ENCODE measurements around the gene MIEF2.

Gene MIEF2

GRCh38 chr17:18252160-18252559, 8.3 kb upstream of the MIEF2 start:
- TF ChIP-seq EZH2phosphoT487 (IDR thresholded peaks at IDR 0.05; ENCODE audit: borderline replicate concordance): no peak
- no peak for TF ChIP-seq CTCF (conservative IDR thresholded peaks at IDR 0.05; ENCODE audit: low read length)
- no peaks in the 10 kb centered on the region for H3K27me3 ChIP-seq (ENCODE audit: insufficient read depth, low read length, poor library complexity, severe bottlenecking)
- H3K79me2 ChIP-seq (ENCODE audit: insufficient read depth, low read length): peaks cover 16% of the 10 kb centered on the region
- H3K36me3 ChIP-seq (ENCODE audit: insufficient read depth, low read length): peaks cover 62% of the 10 kb centered on the region; the same call in 1 of the 2 replicates
- H3K9ac ChIP-seq (ENCODE audit: low read depth, low read length, poor library complexity, severe bottlenecking): no peak overlapping the region
- H3K4me2 ChIP-seq (ENCODE audit: low read depth, low read length, poor library complexity, severe bottlenecking): no peak overlapping the region
- H3K4me3 ChIP-seq (ENCODE audit: low read length, poor library complexity, severe bottlenecking): no peak overlapping the region
- no peaks in the 10 kb centered on the region for H3K9me3 ChIP-seq (ENCODE audit: insufficient read depth, low read depth, low read length)
- H3F3A ChIP-seq (ENCODE audit: low read depth): no peaks in the 10 kb centered on the region
- peaks cover 18% of the 10 kb centered on the region for H4K20me1 ChIP-seq (ENCODE audit: insufficient read depth, low read length, poor library complexity, severe bottlenecking)
- peaks cover 6% of the 10 kb centered on the region for H3K4me1 ChIP-seq (ENCODE audit: insufficient read depth, low read length, poor library complexity, severe bottlenecking)
- H2AFZ ChIP-seq (ENCODE audit: low read length): no peak overlapping the region
- no peaks in the 10 kb centered on the region for H3K9me2 ChIP-seq (replicated peaks; ENCODE audit: low read depth, low read length)

- Histone ChIP-seq H3K4me3 (ENCODE audit: low read length, poor library complexity, severe bottlenecking) (no peak overlapping the region), H2AFZ (ENCODE audit: low read length) (no peak overlapping the region), H3K36me3 (ENCODE audit: insufficient read depth, low read length) (peaks cover 55% of the 10 kb centered on the region; the same call in 1 of the 2 replicates), H3K4me1 (ENCODE audit: insufficient read depth, low read length, poor library complexity, severe bottlenecking) (peaks cover 10% of the 10 kb centered on the region), H3F3A (ENCODE audit: low read depth) (no peaks in the 10 kb centered on the region), H3K79me2 (ENCODE audit: insufficient read depth, low read length) (peaks cover 28% of the 10 kb centered on the region), H3K9me3 (ENCODE audit: insufficient read depth, low read depth, low read length) (no peaks in the 10 kb centered on the region), H3K9ac (ENCODE audit: low read depth, low read length, poor library complexity, severe bottlenecking) (no peak overlapping the region), H3K9me2 (replicated peaks; ENCODE audit: low read depth, low read length) (no peaks in the 10 kb centered on the region), H3K4me2 (ENCODE audit: low read depth, low read length, poor library complexity, severe bottlenecking) (no peak overlapping the region), H3K27me3 (ENCODE audit: insufficient read depth, low read length, poor library complexity, severe bottlenecking) (no peaks in the 10 kb centered on the region), H4K20me1 (ENCODE audit: insufficient read depth, low read length, poor library complexity, severe bottlenecking) (peaks cover 25% of the 10 kb centered on the region)
- TF ChIP-seq CTCF (conservative IDR thresholded peaks at IDR 0.05; ENCODE audit: low read length): no peak
- no peak for TF ChIP-seq EZH2phosphoT487 (IDR thresholded peaks at IDR 0.05; ENCODE audit: borderline replicate concordance)
Measured at GRCh38 chr17:18253187-18253884, 7.1 kb upstream of the MIEF2 start.

- H3K79me2 ChIP-seq (ENCODE audit: insufficient read depth, low read length): peaks cover 30% of the 10 kb centered on the region
- TF ChIP-seq EZH2phosphoT487 (IDR thresholded peaks at IDR 0.05; ENCODE audit: borderline replicate concordance): no peak
- no peak for TF ChIP-seq CTCF (conservative IDR thresholded peaks at IDR 0.05; ENCODE audit: low read length)
- no peak overlapping the region for H3K9ac ChIP-seq (ENCODE audit: low read depth, low read length, poor library complexity, severe bottlenecking)
- peaks cover 14% of the 10 kb centered on the region for H3K4me1 ChIP-seq (ENCODE audit: insufficient read depth, low read length, poor library complexity, severe bottlenecking)
- no peak overlapping the region for H3K4me2 ChIP-seq (ENCODE audit: low read depth, low read length, poor library complexity, severe bottlenecking)
- no peak overlapping the region for H3K4me3 ChIP-seq (ENCODE audit: low read length, poor library complexity, severe bottlenecking)
- no peaks in the 10 kb centered on the region for H3K9me2 ChIP-seq (replicated peaks; ENCODE audit: low read depth, low read length)
- peaks cover 49% of the 10 kb centered on the region; the same call in 1 of the 2 replicates for H3K36me3 ChIP-seq (ENCODE audit: insufficient read depth, low read length)
- H4K20me1 ChIP-seq (ENCODE audit: insufficient read depth, low read length, poor library complexity, severe bottlenecking): peaks cover 25% of the 10 kb centered on the region
- H2AFZ ChIP-seq (ENCODE audit: low read length): no peak overlapping the region
- no peaks in the 10 kb centered on the region for H3K27me3 ChIP-seq (ENCODE audit: insufficient read depth, low read length, poor library complexity, severe bottlenecking)
- no peaks in the 10 kb centered on the region for H3K9me3 ChIP-seq (ENCODE audit: insufficient read depth, low read depth, low read length)
- H3F3A ChIP-seq (ENCODE audit: low read depth): no peaks in the 10 kb centered on the region
Measured at GRCh38 chr17:18253947-18254821, 6.3 kb upstream of the MIEF2 start.

Measured in Loucy (cell line).